ENCODE data around the gene ZNF883. TPM values are rescaled to one million over a fixed set of nuclear protein-coding genes. Genes with fewer than 3 reads are reported as not detected.
"Not testable (repeated sequence)": the region's sequence is repeated elsewhere in the genome, so short reads cannot be mapped to it uniquely, and the experiment has no call there.

ZNF883 gene
- 1 to 10 TPM in 3 of 4 donors, not detected in 1; 1.4 to 2.1 (median 2.0) TPM for total RNA-seq

GRCh38 chr9:113011911-113012381, at the start of gene ZNF883:
Gene ZNF883, minus strand, starts transcription at chr9:113012192.
- TF ChIP-seq, protein P1, sequence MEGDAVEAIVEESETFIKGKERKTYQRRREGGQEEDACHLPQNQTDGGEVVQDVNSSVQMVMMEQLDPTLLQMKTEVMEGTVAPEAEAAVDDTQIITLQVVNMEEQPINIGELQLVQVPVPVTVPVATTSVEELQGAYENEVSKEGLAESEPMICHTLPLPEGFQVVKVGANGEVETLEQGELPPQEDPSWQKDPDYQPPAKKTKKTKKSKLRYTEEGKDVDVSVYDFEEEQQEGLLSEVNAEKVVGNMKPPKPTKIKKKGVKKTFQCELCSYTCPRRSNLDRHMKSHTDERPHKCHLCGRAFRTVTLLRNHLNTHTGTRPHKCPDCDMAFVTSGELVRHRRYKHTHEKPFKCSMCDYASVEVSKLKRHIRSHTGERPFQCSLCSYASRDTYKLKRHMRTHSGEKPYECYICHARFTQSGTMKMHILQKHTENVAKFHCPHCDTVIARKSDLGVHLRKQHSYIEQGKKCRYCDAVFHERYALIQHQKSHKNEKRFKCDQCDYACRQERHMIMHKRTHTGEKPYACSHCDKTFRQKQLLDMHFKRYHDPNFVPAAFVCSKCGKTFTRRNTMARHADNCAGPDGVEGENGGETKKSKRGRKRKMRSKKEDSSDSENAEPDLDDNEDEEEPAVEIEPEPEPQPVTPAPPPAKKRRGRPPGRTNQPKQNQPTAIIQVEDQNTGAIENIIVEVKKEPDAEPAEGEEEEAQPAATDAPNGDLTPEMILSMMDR (IDR thresholded peaks at IDR 0.05), result no peak
- DNase-seq (ENCODE audit: low spot score), result no peak
- ATAC-seq (ENCODE audit: low FRiP score), result no peak

DNA sequence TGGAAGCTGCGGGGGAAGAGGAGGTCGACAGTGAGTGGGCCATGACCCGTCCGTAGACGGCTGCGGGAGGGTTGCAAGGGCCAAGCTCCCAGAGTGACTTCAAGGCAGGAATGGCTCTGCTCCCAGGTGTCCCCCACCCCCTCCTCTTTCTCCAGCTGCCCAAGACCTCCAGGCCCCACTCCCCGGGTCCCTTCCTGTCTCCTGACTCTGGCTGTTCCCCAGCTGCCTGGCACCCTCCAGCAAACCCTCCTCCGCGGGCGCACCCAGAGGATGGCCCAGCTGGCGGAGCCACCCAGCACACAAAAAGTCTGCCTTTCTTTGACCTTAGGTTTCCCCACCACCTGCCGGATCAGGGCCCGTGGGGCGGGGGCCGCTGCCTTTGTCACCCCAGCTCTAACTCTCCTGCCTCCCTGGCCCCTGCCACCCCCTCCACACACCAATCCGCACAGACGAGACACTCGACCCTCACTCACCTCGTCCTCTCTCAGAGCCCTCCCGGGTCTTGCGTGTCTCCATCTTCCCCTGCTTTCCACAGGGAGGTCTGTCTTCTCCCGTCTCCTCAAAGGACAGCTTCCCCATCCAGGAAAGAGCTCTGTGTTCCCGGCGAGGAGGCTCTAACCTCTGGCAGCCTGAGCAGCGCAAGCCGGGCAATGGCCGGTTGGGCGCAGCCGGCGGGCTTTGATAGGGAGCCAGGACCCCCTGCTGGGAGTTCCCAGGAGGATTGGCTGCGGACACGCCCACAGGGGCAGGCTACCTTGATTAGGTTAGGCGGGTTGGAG, 49.3 kb upstream of the ZNF883 start:
- DNase-seq (ENCODE audit: low spot score); ATAC-seq (ENCODE audit: low FRiP score): not testable (repeated sequence)

DNA sequence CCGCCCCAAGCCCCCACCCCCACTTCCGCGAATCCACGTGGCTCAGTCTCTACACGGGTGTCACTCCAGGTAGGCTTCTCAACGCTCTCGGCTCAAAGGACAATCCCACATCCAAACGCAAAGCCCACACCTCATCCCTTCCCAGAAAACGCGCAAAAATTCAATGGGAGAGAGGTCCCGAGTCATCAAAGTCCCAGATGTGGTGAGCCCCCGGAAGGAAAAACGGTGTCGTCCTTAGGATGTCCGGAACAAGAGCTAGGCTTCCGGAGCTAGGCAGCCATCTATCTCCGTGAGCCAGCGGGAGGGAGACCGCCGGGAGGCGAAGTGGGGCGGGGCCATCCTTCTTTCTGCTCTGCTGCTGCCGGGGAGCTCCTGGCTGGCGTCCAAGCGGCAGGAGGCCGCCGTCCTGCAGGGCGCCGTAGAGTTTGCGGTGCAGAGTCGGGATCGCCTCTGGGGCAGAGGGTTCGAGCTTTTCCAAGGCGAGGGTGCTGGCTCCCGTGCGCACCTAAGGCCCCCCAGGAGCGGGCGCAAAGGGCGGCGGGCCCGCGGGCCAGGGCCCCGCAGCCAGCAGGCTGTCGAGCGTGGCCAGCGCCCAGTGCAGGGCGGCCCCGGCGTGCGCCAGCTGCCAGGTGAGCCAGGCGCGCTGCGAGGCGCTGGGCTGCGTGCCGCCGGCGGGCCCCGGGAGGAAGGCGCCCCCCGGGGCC, 47.7 kb upstream of the ZNF883 start:
- not testable (repeated sequence) for ATAC-seq (ENCODE audit: low FRiP score); DNase-seq (ENCODE audit: low spot score)

DNA sequence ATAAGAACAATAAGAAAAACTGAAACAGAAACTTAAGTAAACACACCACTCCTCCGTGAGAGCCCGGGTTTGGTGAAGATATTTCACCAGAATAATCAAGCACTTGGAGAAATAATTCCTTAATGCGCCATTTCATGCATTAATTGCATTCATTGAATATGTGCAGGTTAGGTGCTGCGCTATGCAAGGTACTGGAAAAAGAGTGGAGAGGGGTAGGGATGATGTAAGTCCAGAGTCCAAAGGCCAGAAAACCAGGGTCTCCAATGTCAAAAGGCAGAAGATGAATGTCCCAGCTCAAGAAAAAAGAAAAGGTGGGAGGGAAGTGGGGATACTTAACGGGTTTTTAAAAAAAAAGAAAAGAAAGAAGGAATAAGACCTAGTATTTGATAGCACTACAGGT, 45.2 kb upstream of the ZNF883 start:
- DNase-seq (ENCODE audit: low spot score), result no peak
- no peak for ATAC-seq (ENCODE audit: low FRiP score)
- TF ChIP-seq, protein P1 (IDR thresholded peaks at IDR 0.05), result no peak

DNA sequence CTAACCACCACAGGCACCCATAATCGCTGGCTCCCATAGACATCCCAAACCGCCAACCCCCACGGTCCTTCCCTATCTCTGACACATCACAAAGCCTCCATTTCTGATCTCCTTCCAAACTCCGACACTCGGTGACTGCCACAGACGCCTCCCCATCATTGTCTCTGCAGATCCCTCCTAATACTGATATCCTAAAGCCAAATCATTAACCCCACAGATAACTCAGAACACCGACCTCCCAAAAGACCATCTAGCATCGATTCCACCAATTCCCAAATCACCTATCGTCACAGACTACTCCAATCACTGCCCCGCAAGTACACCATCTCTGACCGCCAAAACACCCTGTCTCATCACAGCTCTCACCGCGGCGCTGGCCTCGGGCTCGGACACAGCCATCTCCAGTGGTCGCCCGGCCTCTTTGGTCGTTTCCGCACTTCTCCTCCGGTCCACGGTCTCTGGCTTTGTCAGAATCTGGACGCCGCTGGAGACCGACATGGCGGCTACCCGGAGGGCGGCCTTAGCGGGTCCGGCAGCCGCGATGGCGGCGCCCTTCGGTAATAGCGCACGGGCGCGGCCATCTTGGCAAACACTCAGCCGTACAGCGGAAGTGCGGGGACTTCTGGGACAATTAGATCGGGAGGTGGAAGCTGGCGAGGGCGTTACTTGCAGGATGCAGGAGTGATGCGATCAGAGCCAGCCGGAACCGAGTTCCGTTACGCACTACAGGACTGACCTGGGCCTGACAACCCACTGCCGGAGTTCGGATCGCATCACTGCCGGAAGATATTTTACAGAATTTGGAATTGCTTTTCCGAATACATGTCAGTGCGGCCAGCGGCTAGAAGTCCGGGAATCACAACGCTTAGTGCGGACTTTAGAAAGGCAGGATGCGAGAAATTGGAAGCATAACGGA, 44.5 kb upstream of the ZNF883 start, which contains the start of gene ZFP37:
Gene ZFP37 (minus strand): TSS at position 534 of the 916 bp plus-strand sequence. CDS start 36 bp downstream, at position 498.
- ATAC-seq (ENCODE audit: low FRiP score), result peak; percentile 99
- TF ChIP-seq, protein P1 (IDR thresholded peaks at IDR 0.05), result no peak

GRCh38 chr9:113042884-113043657, 31.1 kb upstream of the ZNF883 start:
- TF ChIP-seq, protein P1 (IDR thresholded peaks at IDR 0.05), result no peak
- ATAC-seq (ENCODE audit: low FRiP score) (no peak), DNase-seq (ENCODE audit: low spot score) (no peak)

More for the DNA sequence above, 44.5 kb upstream of the ZNF883 start, which contains the start of gene ZFP37:
- peak; percentile 59 for DNase-seq (ENCODE audit: low spot score)

GRCh38 chr9:113026200-113026599, 14.2 kb upstream of the ZNF883 start:
- DNase-seq (ENCODE audit: low spot score) (no peak), ATAC-seq (ENCODE audit: low FRiP score) (no peak)
- TF ChIP-seq, protein P1 (IDR thresholded peaks at IDR 0.05), result no peak

All from omental fat pad (tissue), 4 donors.